Bronchial epithelial cell (primary cell): Measurements from ENCODE around the gene LST1. TPM values are rescaled to one million over a fixed set of nuclear protein-coding genes. Genes with fewer than 3 reads are reported as not detected.

Experiments
- DNase-seq: peaks from one replicate; pipeline ENCODE4 v3.0.0-alpha.2; 2010; ENCODE audit warnings: low read depth
- FAIRE-seq: peaks from 2 replicates; lab custom pipeline; 2011; peaks lifted over from hg19 to GRCh38; lab: Jason Lieb, UNC
- H3K27me3 ChIP-seq: 2 replicates; pipeline ENCODE4 v1.5.1; 2011; ENCODE audit warnings: low read length; ENCODE audit not compliant: control insufficient read depth, insufficient read depth
- H3K36me3 ChIP-seq: 2 replicates; pipeline ENCODE4 v1.5.1; 2011; ENCODE audit warnings: low read length; ENCODE audit not compliant: control insufficient read depth, insufficient read depth
- H3K4me3 ChIP-seq: 2 replicates; pipeline ENCODE4 v1.5.1; 2011; ENCODE audit warnings: mild to moderate bottlenecking, low read depth, low read length, control low read depth
- total RNA-seq: library from RNA; depleted of rRNA; stranded (reverse); fragments of >200 nt; gene quantifications from 2 replicates; pipeline ENCODE4 v1.2.1, GENCODE V29; 2014
- TF ChIP-seq, protein P1 (sequence below): IDR thresholded peaks from 2 replicates; pipeline ENCODE4 v1.5.1; 2011; ENCODE audit warnings: mild to moderate bottlenecking, moderate library complexity, low read length, control low read depth, inconsistent platforms; ENCODE audit not compliant: insufficient read depth, severe bottlenecking

The LST1 gene
- total RNA-seq, 1 donor from 2014 or later = not detected

DNA sequence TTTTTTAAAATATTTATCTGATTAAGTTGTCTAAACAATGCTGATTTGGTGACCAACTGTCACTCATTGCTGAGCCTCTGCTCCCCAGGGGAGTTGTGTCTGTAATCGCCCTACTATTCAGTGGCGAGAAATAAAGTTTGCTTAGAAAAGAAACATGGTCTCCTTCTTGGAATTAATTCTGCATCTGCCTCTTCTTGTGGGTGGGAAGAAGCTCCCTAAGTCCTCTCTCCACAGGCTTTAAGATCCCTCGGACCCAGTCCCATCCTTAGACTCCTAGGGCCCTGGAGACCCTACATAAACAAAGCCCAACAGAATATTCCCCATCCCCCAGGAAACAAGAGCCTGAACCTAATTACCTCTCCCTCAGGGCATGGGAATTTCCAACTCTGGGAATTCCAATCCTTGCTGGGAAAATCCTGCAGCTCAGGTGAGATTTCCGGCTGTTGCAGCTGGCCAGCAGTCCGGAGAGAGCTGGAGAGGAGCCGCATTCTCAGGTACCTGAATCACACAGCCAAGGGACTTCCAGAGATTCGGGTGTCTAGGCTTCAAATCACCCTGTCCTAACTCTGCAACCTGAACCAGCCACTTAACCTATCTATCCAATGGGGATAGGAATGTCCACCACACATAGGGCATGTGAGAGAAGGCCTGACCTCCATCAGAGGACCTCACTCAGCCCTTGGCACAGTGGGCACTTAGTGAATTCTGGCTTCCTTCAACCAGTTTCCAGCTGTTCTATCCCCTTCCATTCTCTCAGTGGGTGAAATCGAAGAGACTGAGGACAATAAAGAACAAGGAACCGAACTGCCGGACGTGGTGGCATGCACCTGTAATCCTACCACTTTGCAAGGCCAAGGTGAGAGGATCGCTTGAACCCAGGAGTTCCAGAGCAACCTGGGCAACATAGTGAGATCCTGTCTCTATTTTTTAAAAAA, 7.6 kb upstream of the LST1 start:
- Histone ChIP-seq H3K27me3 (no peaks in the 10 kb centered on the region), H3K36me3 (no peaks in the 10 kb centered on the region), H3K4me3 (no peak overlapping the region)
- no peak for FAIRE-seq
- peak; percentile 77 for DNase-seq
- TF ChIP-seq, protein P1, sequence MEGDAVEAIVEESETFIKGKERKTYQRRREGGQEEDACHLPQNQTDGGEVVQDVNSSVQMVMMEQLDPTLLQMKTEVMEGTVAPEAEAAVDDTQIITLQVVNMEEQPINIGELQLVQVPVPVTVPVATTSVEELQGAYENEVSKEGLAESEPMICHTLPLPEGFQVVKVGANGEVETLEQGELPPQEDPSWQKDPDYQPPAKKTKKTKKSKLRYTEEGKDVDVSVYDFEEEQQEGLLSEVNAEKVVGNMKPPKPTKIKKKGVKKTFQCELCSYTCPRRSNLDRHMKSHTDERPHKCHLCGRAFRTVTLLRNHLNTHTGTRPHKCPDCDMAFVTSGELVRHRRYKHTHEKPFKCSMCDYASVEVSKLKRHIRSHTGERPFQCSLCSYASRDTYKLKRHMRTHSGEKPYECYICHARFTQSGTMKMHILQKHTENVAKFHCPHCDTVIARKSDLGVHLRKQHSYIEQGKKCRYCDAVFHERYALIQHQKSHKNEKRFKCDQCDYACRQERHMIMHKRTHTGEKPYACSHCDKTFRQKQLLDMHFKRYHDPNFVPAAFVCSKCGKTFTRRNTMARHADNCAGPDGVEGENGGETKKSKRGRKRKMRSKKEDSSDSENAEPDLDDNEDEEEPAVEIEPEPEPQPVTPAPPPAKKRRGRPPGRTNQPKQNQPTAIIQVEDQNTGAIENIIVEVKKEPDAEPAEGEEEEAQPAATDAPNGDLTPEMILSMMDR = no peak

DNA sequence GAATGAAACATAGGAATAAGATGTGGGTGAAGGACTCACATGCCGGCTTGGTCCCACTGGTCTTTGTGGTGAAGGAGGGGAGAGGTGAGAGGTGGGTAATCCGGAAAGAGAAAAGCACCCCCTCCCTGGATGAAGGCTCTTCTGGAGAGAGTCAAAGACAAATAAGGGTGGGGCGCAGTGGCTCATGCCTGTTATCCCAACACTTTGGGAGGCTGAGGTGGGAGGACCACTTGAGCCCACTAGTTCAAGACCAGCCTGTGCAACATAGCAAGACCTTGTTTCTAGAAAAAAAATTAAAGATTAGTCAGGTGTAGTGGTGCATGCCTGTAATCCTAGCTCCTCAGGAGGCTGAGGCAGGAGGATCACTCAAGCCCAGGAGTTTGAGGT, 7.0 kb upstream of the LST1 start:
- FAIRE-seq = no peak
- no peak for DNase-seq
- Histone ChIP-seq H3K36me3 (no peaks in the 10 kb centered on the region), H3K4me3 (no peak overlapping the region), H3K27me3 (no peaks in the 10 kb centered on the region)
- TF ChIP-seq, protein P1 = no peak

GRCh38 chr6:31579546-31580437, 6.3 kb upstream of the LST1 start:
- Histone ChIP-seq H3K4me3 (no peak overlapping the region), H3K36me3 (no peaks in the 10 kb centered on the region), H3K27me3 (no peaks in the 10 kb centered on the region)
- TF ChIP-seq, protein P1 = no peak
- no peak for FAIRE-seq
- no peak for DNase-seq

DNA sequence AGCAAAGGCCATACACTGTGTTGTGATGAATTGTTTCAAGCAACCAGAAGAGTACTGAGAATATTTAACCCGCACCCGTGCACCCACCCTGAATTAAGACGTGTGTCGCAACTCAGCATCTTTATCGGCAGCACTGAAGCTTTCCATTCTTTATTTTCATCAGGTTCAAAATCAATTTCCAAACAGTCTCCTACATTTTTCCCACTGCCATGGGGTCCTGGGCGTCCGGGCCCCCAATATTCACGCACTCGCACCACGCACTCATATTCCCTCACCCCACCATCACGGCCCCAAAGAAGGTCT, 5.7 kb upstream of the LST1 start:
- FAIRE-seq = no peak
- no peak for DNase-seq
- TF ChIP-seq, protein P1 = no peak
- peak overlapping the region; percentile 68 for H3K4me3 ChIP-seq
- no peaks in the 10 kb centered on the region for H3K27me3 ChIP-seq
- no peaks in the 10 kb centered on the region for H3K36me3 ChIP-seq

DNA sequence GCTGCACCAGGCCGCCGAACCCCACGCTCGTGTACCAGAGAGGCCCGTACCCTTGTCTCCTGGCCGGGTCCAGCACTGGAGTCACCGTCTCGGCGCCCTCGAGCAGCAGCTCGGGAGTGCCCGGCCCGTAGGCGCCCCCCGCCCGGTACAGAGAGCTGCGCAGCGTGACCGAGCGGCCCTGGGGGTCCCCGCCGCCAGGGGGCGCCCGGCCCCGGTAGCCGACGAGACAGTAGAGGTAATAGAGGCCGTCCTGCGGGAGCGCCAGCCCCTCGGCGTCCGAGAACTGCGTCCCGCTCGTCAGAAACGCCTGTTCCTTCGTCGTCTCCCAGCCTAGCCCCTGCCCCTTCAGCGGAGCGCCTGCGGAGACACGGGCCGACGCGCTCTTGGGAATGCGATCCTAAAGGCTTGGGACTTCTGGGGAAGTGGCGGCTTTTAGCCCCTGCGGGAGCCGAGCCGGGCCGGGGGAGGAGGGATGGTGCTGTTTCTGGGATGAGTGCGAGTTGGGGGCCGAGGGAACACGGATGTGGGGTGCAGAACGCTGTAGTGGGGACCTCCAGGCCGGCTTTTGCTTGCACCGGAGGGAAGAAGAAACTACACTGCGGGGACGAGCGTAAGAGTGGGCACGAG, 5.2 kb upstream of the LST1 start:
- TF ChIP-seq, protein P1 = peak; percentile 95
- FAIRE-seq = no peak
- no peaks in the 10 kb centered on the region for H3K36me3 ChIP-seq
- peak overlapping the region; percentile 68 for H3K4me3 ChIP-seq
- H3K27me3 ChIP-seq = no peaks in the 10 kb centered on the region
- peak; percentile 45 for DNase-seq
